ENCODE results near the gene LBX1.
"Not testable (repeated sequence)": the region's sequence is repeated elsewhere in the genome, so short reads cannot be mapped to it uniquely, and the experiment has no call there.

LBX1 gene

GRCh38 chr10:101202667-101203066 is 26.6 kb downstream of the LBX1 start:
- DNase-seq (ENCODE audit: low read depth), result not testable (repeated sequence)

GRCh38 chr10:101198326-101198977 is 30.8 kb downstream of the LBX1 start:
- DNase-seq (ENCODE audit: low read depth), result not testable (repeated sequence)

GRCh38 chr10:101195921-101196320 is 33.3 kb downstream of the LBX1 start:
- no peak for DNase-seq (ENCODE audit: low read depth)

GRCh38 chr10:101189461-101190401 is 39.5 kb downstream of the LBX1 start:
- no peak for DNase-seq (ENCODE audit: low read depth)

GRCh38 chr10:101188942-101189341 is 40.3 kb downstream of the LBX1 start:
- no peak for DNase-seq (ENCODE audit: low read depth)

GRCh38 chr10:101183458-101184183 is 45.6 kb downstream of the LBX1 start:
- DNase-seq (ENCODE audit: low read depth), result no peak

GRCh38 chr10:101182936-101183335 is 46.3 kb downstream of the LBX1 start:
- no peak for DNase-seq (ENCODE audit: low read depth)

Data from stimulated activated CD8-positive, alpha-beta memory T cell treated with anti-CD3 and anti-CD28 coated beads, Interleukin-15, amount 100 ng/mL, for 1 hour (primary cell).